ENCODE data around the gene DNAI1. TPM values are rescaled to one million over a fixed set of nuclear protein-coding genes. Genes with fewer than 3 reads are reported as not detected.

DNAI1 gene
- total and polyA plus RNA-seq, 2 of the 13 experiments (the other 11 are each of a cell fraction or from before 2014, with no cell fraction given): not detected

DNA sequence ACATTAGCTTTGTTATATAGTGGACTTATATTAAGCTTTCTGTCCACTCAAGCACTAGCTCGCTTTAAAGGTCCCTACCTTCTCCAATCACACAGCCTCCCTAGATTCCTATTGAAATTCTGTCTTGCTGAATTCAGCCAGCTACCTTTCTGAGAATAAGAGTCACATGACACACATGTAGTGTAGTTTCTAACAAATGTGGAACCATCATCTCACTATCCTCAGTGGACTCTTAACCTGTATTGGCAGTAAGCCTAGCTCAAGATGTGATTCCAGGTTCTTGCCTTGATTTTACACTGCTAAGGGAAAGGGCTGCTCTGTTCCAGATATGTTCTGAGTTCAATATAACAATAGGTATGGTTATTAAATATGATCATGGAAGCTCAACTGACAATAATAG, 11.7 kb upstream of the DNAI1 start:
- POLR2A ChIA-PET: no interaction called here
- Histone ChIP-seq H2AFZ (ENCODE audit: low read length) (no peak overlapping the region), H3K36me3 (replicated peaks in 1 of 2; ENCODE audit: control insufficient read depth in 1 of 2, insufficient read depth in 2 of 2, low read length in 2 of 2) (no peaks in the 10 kb centered on the region), H3K9me3 (ENCODE audit: low read length) (no peaks in the 10 kb centered on the region), H3K9ac (ENCODE audit: insufficient read depth, low read depth, low read length) (no peak overlapping the region), H3K27ac (ENCODE audit: extremely low read length, insufficient read depth, low read length) (no peak overlapping the region), H3K4me2 (ENCODE audit: low read depth, low read length) (no peak overlapping the region), H3K4me1 (ENCODE audit: insufficient read depth, low read length) (peaks cover 10% of the 10 kb centered on the region; the same call in 1 of the 2 replicates), H3K4me3 (replicated peaks in 1 of 3; ENCODE audit: insufficient read depth in 1 of 3, low read depth in 2 of 3, low read length in 3 of 3) (no peak overlapping the region), H4K20me1 (ENCODE audit: insufficient read depth, low read length) (no peaks in the 10 kb centered on the region), H3K79me2 (ENCODE audit: insufficient read depth, low read length) (peaks cover 2% of the 10 kb centered on the region), H3K27me3 (ENCODE audit: control insufficient read depth in 1 of 2, insufficient read depth in 2 of 2, low read length in 2 of 2) (no peaks in the 10 kb centered on the region)
- ATAC-seq (no peak), FAIRE-seq (no peak), DNase-seq (ENCODE audit: low spot score) (no peak)
- intact Hi-C loops (cut with micrococcal nuclease; ENCODE audit: unreplicated experiment) (no loop called here), in situ Hi-C loops (cut with HindIII; ENCODE audit: extremely low pct_ligation_motif_present, low pct_unique_long_range_greater_than_20kb) (no loop called here)
- no TSS peak for BruUV-seq (replicated peaks)
- TF ChIP-seq NR1H2 (CRISPR knock-in tag; IDR thresholded peaks at IDR 0.05; ENCODE audit: borderline replicate concordance, low read depth) (no peak), MTA1 (CRISPR knock-in tag; IDR thresholded peaks at IDR 0.05; ENCODE audit: borderline replicate concordance) (no peak), NFYC (CRISPR knock-in tag; IDR thresholded peaks at IDR 0.05) (no peak)
- TF ChIP-seq, protein P1, sequence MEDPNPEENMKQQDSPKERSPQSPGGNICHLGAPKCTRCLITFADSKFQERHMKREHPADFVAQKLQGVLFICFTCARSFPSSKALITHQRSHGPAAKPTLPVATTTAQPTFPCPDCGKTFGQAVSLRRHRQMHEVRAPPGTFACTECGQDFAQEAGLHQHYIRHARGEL (CRISPR knock-in tag; IDR thresholded peaks at IDR 0.05): no peak
- WGBS (ENCODE audit: low lambda C conversion rate): 100% methylated on average over 1 of the region's 1 CpG
- CTCF ChIA-PET (ENCODE audit: low intra/inter-chr PET ratio, low total read pairs): no interaction called here

DNA sequence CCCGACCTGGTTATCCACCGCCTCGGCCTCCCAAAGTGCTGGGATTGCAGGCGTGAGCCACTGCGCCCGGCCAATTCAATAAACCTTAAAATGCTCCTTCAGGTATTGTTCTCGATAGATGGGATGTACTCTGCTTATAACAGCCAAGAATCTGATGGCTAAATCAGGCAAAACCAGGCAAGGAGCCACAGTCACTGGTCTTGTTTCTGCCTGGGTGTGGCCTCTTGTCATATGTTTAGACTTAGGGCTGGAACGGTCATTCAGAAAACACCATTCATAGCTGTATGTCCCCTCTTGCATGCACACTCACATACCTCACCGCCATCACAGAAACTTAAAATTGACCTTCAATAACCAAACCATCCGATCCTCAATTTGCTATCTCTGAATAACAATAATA, 8.0 kb upstream of the DNAI1 start:
- H4K20me1 ChIP-seq (ENCODE audit: insufficient read depth, low read length): 0 out of 2 replicates have a peak, but pooled peaks cover 2% of the 10 kb centered on the region
- no peak for FAIRE-seq
- ChIA-PET POLR2A (no interaction called here), CTCF (ENCODE audit: low intra/inter-chr PET ratio, low total read pairs) (no interaction called here)
- no peaks in the 10 kb centered on the region for H3K36me3 ChIP-seq (replicated peaks in 1 of 2; ENCODE audit: control insufficient read depth in 1 of 2, insufficient read depth in 2 of 2, low read length in 2 of 2)
- H2AFZ ChIP-seq (ENCODE audit: low read length): no peak overlapping the region
- 94% methylated on average over 10 of the region's 10 CpGs for WGBS (ENCODE audit: low lambda C conversion rate)
- no peaks in the 10 kb centered on the region for H3K4me1 ChIP-seq (ENCODE audit: insufficient read depth, low read length)
- H3K9ac ChIP-seq (ENCODE audit: insufficient read depth, low read depth, low read length): no peak overlapping the region
- no peak for DNase-seq (ENCODE audit: low spot score)
- BruUV-seq (replicated peaks): no TSS peak
- no peak overlapping the region for H3K4me2 ChIP-seq (ENCODE audit: low read depth, low read length)
- no peak for ATAC-seq
- intact Hi-C loops (cut with micrococcal nuclease; ENCODE audit: unreplicated experiment): no loop called here
- H3K27ac ChIP-seq (ENCODE audit: extremely low read length, insufficient read depth, low read length): no peak overlapping the region
- in situ Hi-C loops (cut with HindIII; ENCODE audit: extremely low pct_ligation_motif_present, low pct_unique_long_range_greater_than_20kb): no loop called here
- H3K9me3 ChIP-seq (ENCODE audit: low read length): no peaks in the 10 kb centered on the region
- peaks cover 2% of the 10 kb centered on the region for H3K79me2 ChIP-seq (ENCODE audit: insufficient read depth, low read length)
- no peak overlapping the region for H3K4me3 ChIP-seq (replicated peaks in 1 of 3; ENCODE audit: insufficient read depth in 1 of 3, low read depth in 2 of 3, low read length in 3 of 3)
- H3K27me3 ChIP-seq (ENCODE audit: control insufficient read depth in 1 of 2, insufficient read depth in 2 of 2, low read length in 2 of 2): no peaks in the 10 kb centered on the region
- TF ChIP-seq ZNF567 (CRISPR knock-in tag; IDR thresholded peaks at IDR 0.05; ENCODE audit: borderline replicate concordance) (no peak), CEBPB (IDR thresholded peaks at IDR 0.05; ENCODE audit: borderline replicate concordance, low read depth, low read length) (no peak), CEBPG (CRISPR knock-in tag; IDR thresholded peaks at IDR 0.05) (no peak), AGO2 (optimal IDR thresholded peaks at IDR 0.05; ENCODE audit: low read depth, low read length) (no peak), FOSL2 (CRISPR knock-in tag; IDR thresholded peaks at IDR 0.05) (no peak), ZNF713 (CRISPR knock-in tag; IDR thresholded peaks at IDR 0.05) (no peak)
- TF ChIP-seq, protein P2, sequence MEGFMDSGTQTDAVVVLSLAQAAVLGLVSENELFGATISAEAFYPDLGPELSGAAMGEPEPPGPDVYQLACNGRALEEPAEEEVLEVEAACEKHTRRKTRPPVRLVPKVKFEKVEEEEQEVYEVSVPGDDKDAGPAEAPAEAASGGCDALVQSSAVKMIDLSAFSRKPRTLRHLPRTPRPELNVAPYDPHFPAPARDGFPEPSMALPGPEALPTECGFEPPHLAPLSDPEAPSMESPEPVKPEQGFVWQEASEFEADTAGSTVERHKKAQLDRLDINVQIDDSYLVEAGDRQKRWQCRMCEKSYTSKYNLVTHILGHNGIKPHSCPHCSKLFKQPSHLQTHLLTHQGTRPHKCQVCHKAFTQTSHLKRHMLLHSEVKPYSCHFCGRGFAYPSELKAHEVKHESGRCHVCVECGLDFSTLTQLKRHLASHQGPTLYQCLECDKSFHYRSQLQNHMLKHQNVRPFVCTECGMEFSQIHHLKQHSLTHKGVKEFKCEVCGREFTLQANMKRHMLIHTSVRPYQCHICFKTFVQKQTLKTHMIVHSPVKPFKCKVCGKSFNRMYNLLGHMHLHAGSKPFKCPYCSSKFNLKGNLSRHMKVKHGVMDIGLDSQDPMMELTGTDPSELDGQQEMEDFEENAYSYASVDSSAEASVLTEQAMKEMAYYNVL (CRISPR knock-in tag; IDR thresholded peaks at IDR 0.05; ENCODE audit: borderline replicate concordance): no peak
- TF ChIP-seq, protein P3, sequence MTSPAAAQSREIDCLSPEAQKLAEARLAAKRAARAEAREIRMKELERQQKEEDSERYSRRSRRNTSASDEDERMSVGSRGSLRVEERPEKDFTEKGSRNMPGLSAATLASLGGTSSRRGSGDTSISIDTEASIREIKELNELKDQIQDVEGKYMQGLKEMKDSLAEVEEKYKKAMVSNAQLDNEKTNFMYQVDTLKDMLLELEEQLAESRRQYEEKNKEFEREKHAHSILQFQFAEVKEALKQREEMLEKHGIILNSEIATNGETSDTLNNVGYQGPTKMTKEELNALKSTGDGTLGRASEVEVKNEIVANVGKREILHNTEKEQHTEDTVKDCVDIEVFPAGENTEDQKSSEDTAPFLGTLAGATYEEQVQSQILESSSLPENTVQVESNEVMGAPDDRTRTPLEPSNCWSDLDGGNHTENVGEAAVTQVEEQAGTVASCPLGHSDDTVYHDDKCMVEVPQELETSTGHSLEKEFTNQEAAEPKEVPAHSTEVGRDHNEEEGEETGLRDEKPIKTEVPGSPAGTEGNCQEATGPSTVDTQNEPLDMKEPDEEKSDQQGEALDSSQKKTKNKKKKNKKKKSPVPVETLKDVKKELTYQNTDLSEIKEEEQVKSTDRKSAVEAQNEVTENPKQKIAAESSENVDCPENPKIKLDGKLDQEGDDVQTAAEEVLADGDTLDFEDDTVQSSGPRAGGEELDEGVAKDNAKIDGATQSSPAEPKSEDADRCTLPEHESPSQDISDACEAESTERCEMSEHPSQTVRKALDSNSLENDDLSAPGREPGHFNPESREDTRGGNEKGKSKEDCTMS (CRISPR knock-in tag; conservative IDR thresholded peaks at IDR 0.05): no peak
- TF ChIP-seq, protein P4, sequence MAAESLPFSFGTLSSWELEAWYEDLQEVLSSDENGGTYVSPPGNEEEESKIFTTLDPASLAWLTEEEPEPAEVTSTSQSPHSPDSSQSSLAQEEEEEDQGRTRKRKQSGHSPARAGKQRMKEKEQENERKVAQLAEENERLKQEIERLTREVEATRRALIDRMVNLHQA (CRISPR knock-in tag; IDR thresholded peaks at IDR 0.05): no peak
- TF ChIP-seq, protein P5, sequence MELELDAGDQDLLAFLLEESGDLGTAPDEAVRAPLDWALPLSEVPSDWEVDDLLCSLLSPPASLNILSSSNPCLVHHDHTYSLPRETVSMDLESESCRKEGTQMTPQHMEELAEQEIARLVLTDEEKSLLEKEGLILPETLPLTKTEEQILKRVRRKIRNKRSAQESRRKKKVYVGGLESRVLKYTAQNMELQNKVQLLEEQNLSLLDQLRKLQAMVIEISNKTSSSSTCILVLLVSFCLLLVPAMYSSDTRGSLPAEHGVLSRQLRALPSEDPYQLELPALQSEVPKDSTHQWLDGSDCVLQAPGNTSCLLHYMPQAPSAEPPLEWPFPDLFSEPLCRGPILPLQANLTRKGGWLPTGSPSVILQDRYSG (CRISPR knock-in tag; IDR thresholded peaks at IDR 0.05): no peak

Data from HepG2 (cell line).